ENCODE results near the gene WDR41. TPM values are rescaled to one million over a fixed set of nuclear protein-coding genes. Genes with fewer than 3 reads are reported as not detected.

The WDR41 gene
- total RNA-seq, 4 donors from 2014 or later: 32.1 to 43.1 (median 39.5) TPM

- Histone ChIP-seq H3K27ac (no peak overlapping the region), H3K4me1 (no peaks in the 10 kb centered on the region), H3K36me3 (no peaks in the 10 kb centered on the region), H3K4me3 (no peak overlapping the region), H3K27me3 (no peaks in the 10 kb centered on the region), H3K9me3 (no peaks in the 10 kb centered on the region)
- TF ChIP-seq POLR2A (IDR thresholded peaks at IDR 0.05): no peak
- TF ChIP-seq POLR2AphosphoS5 (IDR thresholded peaks at IDR 0.05): no peak
- TF ChIP-seq, protein P1, sequence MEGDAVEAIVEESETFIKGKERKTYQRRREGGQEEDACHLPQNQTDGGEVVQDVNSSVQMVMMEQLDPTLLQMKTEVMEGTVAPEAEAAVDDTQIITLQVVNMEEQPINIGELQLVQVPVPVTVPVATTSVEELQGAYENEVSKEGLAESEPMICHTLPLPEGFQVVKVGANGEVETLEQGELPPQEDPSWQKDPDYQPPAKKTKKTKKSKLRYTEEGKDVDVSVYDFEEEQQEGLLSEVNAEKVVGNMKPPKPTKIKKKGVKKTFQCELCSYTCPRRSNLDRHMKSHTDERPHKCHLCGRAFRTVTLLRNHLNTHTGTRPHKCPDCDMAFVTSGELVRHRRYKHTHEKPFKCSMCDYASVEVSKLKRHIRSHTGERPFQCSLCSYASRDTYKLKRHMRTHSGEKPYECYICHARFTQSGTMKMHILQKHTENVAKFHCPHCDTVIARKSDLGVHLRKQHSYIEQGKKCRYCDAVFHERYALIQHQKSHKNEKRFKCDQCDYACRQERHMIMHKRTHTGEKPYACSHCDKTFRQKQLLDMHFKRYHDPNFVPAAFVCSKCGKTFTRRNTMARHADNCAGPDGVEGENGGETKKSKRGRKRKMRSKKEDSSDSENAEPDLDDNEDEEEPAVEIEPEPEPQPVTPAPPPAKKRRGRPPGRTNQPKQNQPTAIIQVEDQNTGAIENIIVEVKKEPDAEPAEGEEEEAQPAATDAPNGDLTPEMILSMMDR (IDR thresholded peaks at IDR 0.05): no peak
- TF ChIP-seq EP300 (IDR thresholded peaks at IDR 0.05): no peak
- WGBS: 87% methylated on average over 2 of the region's 5 CpGs
- DNase-seq (ENCODE audit: low spot score in 2 of 2): no peak
Observed at GRCh38 chr5:77418162-77418561, 74.0 kb downstream of the WDR41 start.

GRCh38 chr5:77413049-77413448, 79.1 kb downstream of the WDR41 start:
- Histone ChIP-seq H3K36me3 (no peaks in the 10 kb centered on the region), H3K4me3 (no peak overlapping the region), H3K27ac (no peak overlapping the region), H3K9me3 (no peaks in the 10 kb centered on the region), H3K27me3 (no peaks in the 10 kb centered on the region), H3K4me1 (no peaks in the 10 kb centered on the region)
- TF ChIP-seq POLR2A (IDR thresholded peaks at IDR 0.05): no peak
- no peak for TF ChIP-seq EP300 (IDR thresholded peaks at IDR 0.05)
- TF ChIP-seq, protein P1 (IDR thresholded peaks at IDR 0.05): no peak
- no peak for TF ChIP-seq POLR2AphosphoS5 (IDR thresholded peaks at IDR 0.05)
- 85% methylated on average over 7 of the region's 7 CpGs for WGBS
- no peak for DNase-seq (ENCODE audit: low spot score in 2 of 2)

DNA sequence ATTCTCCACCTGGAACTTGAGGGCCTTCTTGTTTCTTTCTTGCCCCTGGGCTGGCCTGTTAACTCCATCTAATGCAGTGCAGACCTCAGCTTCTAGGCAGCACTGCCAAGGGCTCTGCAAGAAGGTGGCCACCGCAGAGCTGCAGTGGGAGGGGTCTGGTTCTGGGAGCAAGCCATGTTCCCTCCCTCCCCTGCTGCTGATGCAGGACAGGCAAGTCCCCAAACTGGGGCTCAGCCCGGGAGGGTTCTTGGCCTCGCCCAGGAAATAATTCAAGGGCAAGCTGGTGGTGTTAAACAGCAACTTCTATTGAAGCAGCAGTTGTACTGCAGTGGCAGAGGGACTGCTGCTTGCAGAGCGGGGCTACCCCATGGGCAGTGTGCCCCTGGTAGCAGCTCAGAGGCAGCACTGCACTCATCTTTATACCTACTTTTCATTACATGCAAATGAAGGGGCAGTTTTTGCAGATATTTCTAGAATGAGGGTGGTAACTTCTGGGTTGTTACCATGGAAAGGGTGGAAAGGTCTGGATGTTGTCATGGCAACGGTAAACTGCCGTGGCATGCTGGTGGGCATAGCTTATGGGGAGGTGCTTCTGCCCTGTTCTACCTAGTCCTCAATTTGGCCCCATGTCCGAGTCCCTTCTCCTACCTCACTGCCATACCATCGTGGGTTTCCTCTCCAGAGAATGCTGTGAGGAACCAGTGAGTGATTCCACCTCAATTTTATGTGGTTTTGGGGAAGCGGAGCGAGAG, 82.1 kb downstream of the WDR41 start:
- WGBS: 89% methylated on average over 8 of the region's 10 CpGs
- Histone ChIP-seq H3K4me3 (no peak overlapping the region), H3K9me3 (no peaks in the 10 kb centered on the region), H3K36me3 (no peaks in the 10 kb centered on the region), H3K27me3 (no peaks in the 10 kb centered on the region), H3K4me1 (no peaks in the 10 kb centered on the region), H3K27ac (no peak overlapping the region)
- DNase-seq (ENCODE audit: low spot score in 2 of 2): no peak
- TF ChIP-seq EP300 (IDR thresholded peaks at IDR 0.05) (no peak), POLR2AphosphoS5 (IDR thresholded peaks at IDR 0.05) (no peak), POLR2A (IDR thresholded peaks at IDR 0.05) (no peak)
- TF ChIP-seq, protein P1 (IDR thresholded peaks at IDR 0.05): no peak

- Histone ChIP-seq H3K9me3 (no peaks in the 10 kb centered on the region), H3K36me3 (no peaks in the 10 kb centered on the region), H3K27me3 (no peaks in the 10 kb centered on the region), H3K4me1 (no peaks in the 10 kb centered on the region), H3K4me3 (no peak overlapping the region), H3K27ac (no peak overlapping the region)
- TF ChIP-seq POLR2A (IDR thresholded peaks at IDR 0.05) (no peak), POLR2AphosphoS5 (IDR thresholded peaks at IDR 0.05) (no peak), EP300 (IDR thresholded peaks at IDR 0.05) (no peak)
- TF ChIP-seq, protein P1 (IDR thresholded peaks at IDR 0.05): no peak
- DNase-seq (ENCODE audit: low spot score in 2 of 2): no peak
- 95% methylated on average over 10 of the region's 10 CpGs for WGBS
Observed at GRCh38 chr5:77407152-77407551, 85.0 kb downstream of the WDR41 start.

- H3K4me3 ChIP-seq: no peak overlapping the region
- TF ChIP-seq POLR2A (IDR thresholded peaks at IDR 0.05) (no peak), EP300 (IDR thresholded peaks at IDR 0.05) (no peak), POLR2AphosphoS5 (IDR thresholded peaks at IDR 0.05) (no peak)
- TF ChIP-seq, protein P1 (IDR thresholded peaks at IDR 0.05): no peak
- H3K27ac ChIP-seq: no peak overlapping the region
- H3K9me3 ChIP-seq: no peaks in the 10 kb centered on the region
- 60% methylated on average over 6 of the region's 6 CpGs for WGBS
- H3K36me3 ChIP-seq: no peaks in the 10 kb centered on the region
- H3K4me1 ChIP-seq: no peaks in the 10 kb centered on the region
- no peaks in the 10 kb centered on the region for H3K27me3 ChIP-seq
- no peak for DNase-seq (ENCODE audit: low spot score in 2 of 2)
Observed at GRCh38 chr5:77402796-77403195, 89.3 kb downstream of the WDR41 start.

All from suprapubic skin (tissue), 4 donors.